Measurements from ENCODE around the gene PLCH1. TPM values are rescaled to one million over a fixed set of nuclear protein-coding genes. Genes with fewer than 3 reads are reported as not detected.

The PLCH1 gene
- total and polyA plus RNA-seq, 2 donors (not counting 1 experiment from before 2014, with no cell fraction given) = under 0.01 to 0.03 TPM

DNA sequence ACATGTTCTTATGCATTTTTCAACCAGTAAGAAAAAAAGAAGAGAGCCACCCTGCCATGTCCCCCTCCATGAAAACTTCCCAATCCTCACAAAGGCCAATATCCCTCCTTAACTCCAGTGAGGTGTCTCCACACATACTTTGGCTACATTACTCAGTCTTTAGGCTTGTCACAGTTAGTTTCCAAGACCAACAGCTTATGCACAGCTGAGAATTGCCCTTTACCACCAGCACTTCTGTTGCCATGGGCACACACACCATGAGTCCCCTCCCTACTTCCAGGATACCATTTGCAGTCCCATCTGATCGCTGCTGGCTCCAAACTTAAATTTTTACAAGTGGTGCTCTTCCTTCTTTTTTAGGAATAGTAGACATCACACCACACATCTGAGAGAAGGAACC lies 301.1 kb downstream of the PLCH1 start:
- H4K20me1 ChIP-seq (ENCODE audit: control insufficient read depth, extremely low read depth, insufficient read depth, low read length) = no peaks in the 10 kb centered on the region
- H3K9ac ChIP-seq (ENCODE audit: insufficient read depth, low read length) = no peak overlapping the region
- no peaks in the 10 kb centered on the region for H3K27me3 ChIP-seq (ENCODE audit: control insufficient read depth, insufficient read depth, low read length)
- no peaks in the 10 kb centered on the region for H3K4me1 ChIP-seq (ENCODE audit: control insufficient read depth, extremely low read depth, insufficient read depth, low read length)
- H3K27ac ChIP-seq (ENCODE audit: insufficient read depth, low read length) = no peak overlapping the region
- no peak for TF ChIP-seq EZH2 (IDR thresholded peaks at IDR 0.05; ENCODE audit: low read length, missing control alignments)
- TF ChIP-seq, protein P1, sequence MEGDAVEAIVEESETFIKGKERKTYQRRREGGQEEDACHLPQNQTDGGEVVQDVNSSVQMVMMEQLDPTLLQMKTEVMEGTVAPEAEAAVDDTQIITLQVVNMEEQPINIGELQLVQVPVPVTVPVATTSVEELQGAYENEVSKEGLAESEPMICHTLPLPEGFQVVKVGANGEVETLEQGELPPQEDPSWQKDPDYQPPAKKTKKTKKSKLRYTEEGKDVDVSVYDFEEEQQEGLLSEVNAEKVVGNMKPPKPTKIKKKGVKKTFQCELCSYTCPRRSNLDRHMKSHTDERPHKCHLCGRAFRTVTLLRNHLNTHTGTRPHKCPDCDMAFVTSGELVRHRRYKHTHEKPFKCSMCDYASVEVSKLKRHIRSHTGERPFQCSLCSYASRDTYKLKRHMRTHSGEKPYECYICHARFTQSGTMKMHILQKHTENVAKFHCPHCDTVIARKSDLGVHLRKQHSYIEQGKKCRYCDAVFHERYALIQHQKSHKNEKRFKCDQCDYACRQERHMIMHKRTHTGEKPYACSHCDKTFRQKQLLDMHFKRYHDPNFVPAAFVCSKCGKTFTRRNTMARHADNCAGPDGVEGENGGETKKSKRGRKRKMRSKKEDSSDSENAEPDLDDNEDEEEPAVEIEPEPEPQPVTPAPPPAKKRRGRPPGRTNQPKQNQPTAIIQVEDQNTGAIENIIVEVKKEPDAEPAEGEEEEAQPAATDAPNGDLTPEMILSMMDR (conservative IDR thresholded peaks at IDR 0.05 in 1 of 2, IDR thresholded peaks at IDR 0.05 in 1 of 2; ENCODE audit: low read depth in 1 of 2, low read length in 2 of 2) = no peak
- no peak overlapping the region for H2AFZ ChIP-seq (ENCODE audit: low read length)
- H3K9me3 ChIP-seq (ENCODE audit: control insufficient read depth, insufficient read depth, low read depth, low read length) = no peaks in the 10 kb centered on the region
- no peaks in the 10 kb centered on the region for H3K36me3 ChIP-seq (ENCODE audit: control insufficient read depth, insufficient read depth, low read length)
- DNase-seq (ENCODE audit: low read depth in 2 of 2) = no peak
- H3K79me2 ChIP-seq (ENCODE audit: control insufficient read depth, insufficient read depth, low read length) = no peaks in the 10 kb centered on the region
- no peak overlapping the region for H3K4me3 ChIP-seq (replicated peaks in 1 of 4; ENCODE audit: control extremely low read depth in 1 of 4, insufficient read depth in 1 of 4, low read depth in 3 of 4, low read length in 4 of 4)
- H3K4me2 ChIP-seq (ENCODE audit: extremely low read depth, insufficient read depth, low read length) = no peak overlapping the region

DNA sequence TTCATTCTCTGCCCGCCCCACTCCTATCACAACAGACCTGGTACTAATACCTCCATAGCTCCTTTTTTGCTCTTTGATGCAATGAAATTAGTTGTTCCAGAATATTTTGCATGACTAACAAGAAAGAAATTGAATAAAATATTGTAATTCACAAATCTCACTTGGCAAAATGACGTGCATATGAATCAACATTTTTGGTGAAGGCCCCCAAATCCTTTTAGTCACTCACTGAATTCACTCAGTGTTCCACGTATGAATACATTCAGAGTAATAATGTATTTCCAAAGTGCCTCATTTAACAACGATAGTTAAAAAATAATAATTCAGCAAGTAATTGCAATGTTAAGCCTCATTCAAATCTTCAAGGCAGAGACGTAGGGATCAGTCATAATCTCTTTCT lies 302.8 kb downstream of the PLCH1 start:
- Histone ChIP-seq H3K36me3 (ENCODE audit: control insufficient read depth, insufficient read depth, low read length) (no peaks in the 10 kb centered on the region), H4K20me1 (ENCODE audit: control insufficient read depth, extremely low read depth, insufficient read depth, low read length) (no peaks in the 10 kb centered on the region), H3K9me3 (ENCODE audit: control insufficient read depth, insufficient read depth, low read depth, low read length) (no peaks in the 10 kb centered on the region), H3K4me2 (ENCODE audit: extremely low read depth, insufficient read depth, low read length) (no peak overlapping the region), H2AFZ (ENCODE audit: low read length) (no peak overlapping the region), H3K79me2 (ENCODE audit: control insufficient read depth, insufficient read depth, low read length) (no peaks in the 10 kb centered on the region), H3K27ac (ENCODE audit: insufficient read depth, low read length) (no peak overlapping the region), H3K27me3 (ENCODE audit: control insufficient read depth, insufficient read depth, low read length) (no peaks in the 10 kb centered on the region), H3K4me3 (replicated peaks in 1 of 4; ENCODE audit: control extremely low read depth in 1 of 4, insufficient read depth in 1 of 4, low read depth in 3 of 4, low read length in 4 of 4) (no peak overlapping the region), H3K9ac (ENCODE audit: insufficient read depth, low read length) (no peak overlapping the region), H3K4me1 (ENCODE audit: control insufficient read depth, extremely low read depth, insufficient read depth, low read length) (no peaks in the 10 kb centered on the region)
- TF ChIP-seq, protein P1 (conservative IDR thresholded peaks at IDR 0.05 in 1 of 2, IDR thresholded peaks at IDR 0.05 in 1 of 2; ENCODE audit: low read depth in 1 of 2, low read length in 2 of 2) = no peak
- no peak for TF ChIP-seq EZH2 (IDR thresholded peaks at IDR 0.05; ENCODE audit: low read length, missing control alignments)
- no peak for DNase-seq (ENCODE audit: low read depth in 2 of 2)

DNA sequence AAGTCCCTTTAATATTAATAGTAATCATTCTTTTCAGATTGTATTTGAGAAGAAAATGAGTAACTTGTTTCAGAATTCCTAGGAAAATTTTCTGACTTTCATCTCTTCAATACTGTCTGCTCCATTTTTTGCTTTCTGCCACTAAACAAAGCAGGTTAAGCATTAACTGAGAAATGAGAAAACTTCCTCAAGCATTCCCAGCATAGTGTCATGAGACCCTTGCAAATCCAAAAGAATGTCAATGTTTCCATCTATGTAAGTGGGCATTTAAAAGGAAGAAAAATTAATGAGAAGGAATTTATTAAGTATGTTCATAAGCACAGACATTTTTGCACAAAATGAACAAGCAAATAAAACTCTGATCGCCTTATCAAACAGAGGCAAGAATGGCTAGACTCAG lies 303.4 kb downstream of the PLCH1 start:
- TF ChIP-seq, protein P1 (conservative IDR thresholded peaks at IDR 0.05 in 1 of 2, IDR thresholded peaks at IDR 0.05 in 1 of 2; ENCODE audit: low read depth in 1 of 2, low read length in 2 of 2) = no peak
- no peak for TF ChIP-seq EZH2 (IDR thresholded peaks at IDR 0.05; ENCODE audit: low read length, missing control alignments)
- H2AFZ ChIP-seq (ENCODE audit: low read length) = no peak overlapping the region
- no peaks in the 10 kb centered on the region for H3K27me3 ChIP-seq (ENCODE audit: control insufficient read depth, insufficient read depth, low read length)
- H3K9me3 ChIP-seq (ENCODE audit: control insufficient read depth, insufficient read depth, low read depth, low read length) = no peaks in the 10 kb centered on the region
- H4K20me1 ChIP-seq (ENCODE audit: control insufficient read depth, extremely low read depth, insufficient read depth, low read length) = no peaks in the 10 kb centered on the region
- no peak overlapping the region for H3K9ac ChIP-seq (ENCODE audit: insufficient read depth, low read length)
- H3K27ac ChIP-seq (ENCODE audit: insufficient read depth, low read length) = no peak overlapping the region
- H3K36me3 ChIP-seq (ENCODE audit: control insufficient read depth, insufficient read depth, low read length) = no peaks in the 10 kb centered on the region
- no peak overlapping the region for H3K4me3 ChIP-seq (replicated peaks in 1 of 4; ENCODE audit: control extremely low read depth in 1 of 4, insufficient read depth in 1 of 4, low read depth in 3 of 4, low read length in 4 of 4)
- H3K4me2 ChIP-seq (ENCODE audit: extremely low read depth, insufficient read depth, low read length) = no peak overlapping the region
- H3K4me1 ChIP-seq (ENCODE audit: control insufficient read depth, extremely low read depth, insufficient read depth, low read length) = no peaks in the 10 kb centered on the region
- H3K79me2 ChIP-seq (ENCODE audit: control insufficient read depth, insufficient read depth, low read length) = no peaks in the 10 kb centered on the region
- no peak for DNase-seq (ENCODE audit: low read depth in 2 of 2)
